GM18909 (cell line): ENCODE results near the gene FANCC.

ENCODE experiments used
- ATAC-seq: cut with Tn5 transposase; IDR thresholded peaks from one replicate; pipeline ENCODE4 v1.9.1; 2021; ENCODE audit warnings: mild to moderate bottlenecking; ENCODE audit not compliant: unreplicated experiment, poor library complexity

Gene FANCC

DNA sequence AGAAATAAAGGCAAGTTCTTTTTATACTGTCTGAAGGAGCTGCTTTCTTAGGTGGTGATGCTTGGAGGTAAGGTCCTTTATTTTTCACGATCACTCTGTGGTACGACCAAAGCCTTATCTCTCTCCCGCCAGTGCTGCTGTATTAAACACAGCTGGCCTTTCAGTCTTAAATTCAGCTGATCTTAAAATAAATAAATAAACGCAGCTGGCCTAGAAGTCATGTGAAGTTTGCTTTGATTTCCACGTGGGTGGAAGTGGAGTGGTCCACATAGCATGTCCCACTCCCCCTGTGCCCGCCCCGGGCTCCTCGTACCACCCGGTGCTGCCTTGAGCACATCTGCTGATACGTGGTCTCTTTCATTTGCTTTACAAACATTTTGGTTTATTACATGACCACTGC lies 260.4 kb downstream of the FANCC start:
- no peak for ATAC-seq

DNA sequence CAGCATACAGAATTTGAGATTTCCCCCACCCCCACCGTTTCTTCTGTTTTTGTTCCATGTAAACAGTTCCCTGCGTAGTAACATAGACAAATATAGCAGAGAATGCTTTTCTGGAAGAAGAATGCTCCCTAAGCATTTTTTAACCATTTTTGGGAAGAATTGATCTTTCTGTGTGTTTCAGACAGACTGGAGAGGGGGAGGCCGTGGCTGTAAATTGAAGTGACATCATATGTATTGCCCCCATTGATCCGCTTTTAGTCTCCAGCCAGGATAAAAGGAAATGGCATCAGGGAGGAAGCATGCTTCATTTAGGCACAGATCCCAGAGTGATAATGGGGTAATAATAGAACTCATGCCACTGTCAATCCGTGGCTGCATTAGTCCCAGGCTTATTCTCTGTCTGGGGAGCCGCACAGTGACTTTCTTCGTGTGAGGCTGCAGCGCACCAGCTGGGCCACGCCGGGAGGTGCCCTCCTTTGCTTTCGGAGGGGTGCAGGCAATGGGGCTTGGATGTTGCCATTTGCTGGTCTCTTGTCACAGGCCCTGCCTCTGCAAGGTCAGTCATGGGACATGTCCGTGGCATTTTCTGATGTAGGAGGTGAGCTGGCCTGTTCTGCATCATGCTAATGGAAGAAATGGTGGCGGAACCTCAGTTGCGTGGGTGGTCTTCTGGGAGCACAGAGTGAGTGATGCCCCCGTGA lies 261.5 kb downstream of the FANCC start:
- ATAC-seq = no peak

DNA sequence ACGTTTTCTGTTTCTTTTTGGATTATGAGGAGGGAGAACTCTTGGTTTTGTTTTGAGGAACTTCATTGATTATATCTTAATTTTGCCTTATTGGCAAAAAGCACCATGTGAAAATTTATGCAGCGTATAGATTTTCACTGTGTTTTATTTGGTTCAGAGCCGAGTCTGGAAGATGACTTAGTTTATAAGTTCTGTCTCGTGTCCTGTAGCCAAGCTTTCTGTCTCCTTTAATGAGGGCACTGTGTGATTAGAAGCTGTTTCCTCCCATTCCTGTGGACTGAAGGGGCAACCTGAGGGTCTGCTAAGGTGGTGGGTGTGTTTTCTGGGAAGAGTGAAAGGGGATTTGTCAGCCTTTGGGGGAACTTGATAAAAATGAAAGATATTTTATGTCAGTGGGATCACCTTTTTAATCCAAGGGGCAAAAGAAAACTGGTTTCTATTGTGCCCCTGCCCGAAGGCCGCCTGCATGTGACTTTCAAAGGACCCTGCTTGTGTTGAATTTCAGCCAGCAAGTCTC lies 262.1 kb downstream of the FANCC start:
- no peak for ATAC-seq

DNA sequence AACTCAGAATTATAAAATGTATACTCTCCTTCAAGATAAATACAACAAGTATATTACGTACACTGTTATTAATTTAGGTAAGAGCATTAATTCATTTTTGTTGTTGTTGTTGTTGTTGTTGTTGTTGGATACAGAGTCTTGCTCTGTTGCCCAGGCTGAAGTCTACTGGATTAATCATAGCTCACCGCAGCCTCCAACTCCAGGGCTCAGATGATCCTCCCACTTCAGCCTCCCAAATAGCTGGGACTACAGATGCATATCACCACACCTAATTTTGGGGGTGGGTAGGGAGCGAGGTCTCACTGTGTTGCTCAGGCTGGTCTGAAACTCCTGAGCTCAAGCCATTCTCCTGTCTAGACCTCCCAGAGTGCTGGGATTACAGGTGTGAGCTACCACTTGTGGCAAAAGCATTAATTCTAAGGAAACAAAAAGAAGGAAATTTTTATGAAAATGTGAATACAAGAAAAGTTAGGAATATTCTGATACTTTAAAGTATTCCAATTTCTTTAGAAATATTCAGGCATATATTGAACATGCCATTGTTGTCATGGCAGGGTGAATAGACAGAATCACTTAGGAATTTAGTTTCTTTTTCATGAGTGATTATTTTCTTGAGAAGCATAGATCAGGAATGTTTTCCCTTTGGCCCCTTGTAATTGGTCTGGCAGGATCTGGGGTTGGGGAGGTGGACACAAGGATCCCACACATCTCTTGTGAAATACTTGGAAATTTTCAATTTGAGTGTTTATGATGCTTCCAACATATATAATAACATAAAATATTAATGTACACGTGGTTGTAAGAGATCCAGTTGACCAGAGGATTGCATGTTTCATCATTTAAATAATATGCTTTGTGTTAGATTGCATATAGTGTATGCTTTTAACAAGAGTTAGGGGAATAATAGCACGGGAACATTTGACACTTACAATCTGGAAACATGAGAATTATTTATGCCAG lies 263.6 kb downstream of the FANCC start:
- no peak for ATAC-seq

DNA sequence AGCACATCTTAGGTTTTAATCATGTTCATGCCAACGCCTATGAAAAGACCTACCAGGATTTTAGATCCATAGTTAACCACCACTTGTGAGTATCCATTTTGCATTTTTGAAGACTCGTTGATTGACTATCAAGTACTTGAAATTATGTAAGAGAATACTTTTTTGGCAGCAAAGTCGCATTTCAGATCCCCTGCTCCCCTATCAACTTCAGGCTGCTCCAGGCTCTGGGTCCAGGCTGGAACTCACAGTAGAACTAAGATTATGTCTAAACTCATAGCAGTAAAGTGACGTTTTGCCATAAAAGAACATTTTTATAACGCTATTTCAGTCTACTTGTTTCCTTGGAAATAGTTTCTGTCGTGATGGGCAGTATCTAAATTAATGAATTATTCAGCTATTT lies 267.7 kb downstream of the FANCC start:
- ATAC-seq = no peak
